ENCODE results near the gene PTEN.
"Not testable (repeated sequence)": the region's sequence is repeated elsewhere in the genome, so short reads cannot be mapped to it uniquely, and the experiment has no call there.

Gene PTEN

GRCh38 chr10:87845624-87845998, 17.8 kb upstream of the PTEN start:
- no peak for DNase-seq (ENCODE audit: low read depth in 2 of 2)

GRCh38 chr10:87846023-87846422, 17.4 kb upstream of the PTEN start:
- no peak for DNase-seq (ENCODE audit: low read depth in 2 of 2)

DNA sequence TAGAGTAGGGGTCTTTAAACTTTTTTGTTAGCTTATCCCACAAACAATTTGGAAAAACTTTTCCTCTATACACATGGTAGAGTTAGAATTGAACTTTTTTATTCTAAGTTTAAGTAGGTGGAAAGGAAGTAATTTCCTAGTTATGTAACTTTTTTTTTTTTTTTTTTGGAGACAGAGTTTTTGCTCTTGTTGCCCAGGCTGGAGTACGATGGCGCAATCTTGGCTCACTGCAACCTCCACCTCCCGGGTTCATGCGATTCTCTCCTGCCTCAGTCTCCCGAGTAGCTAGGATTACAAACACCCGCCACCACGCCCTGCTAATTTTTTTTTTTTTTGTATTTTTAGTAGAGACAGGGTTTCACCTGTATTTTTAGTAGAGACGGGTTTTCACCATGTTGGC, 16.7 kb upstream of the PTEN start:
- DNase-seq (ENCODE audit: low read depth in 2 of 2) = not testable (repeated sequence)

DNA sequence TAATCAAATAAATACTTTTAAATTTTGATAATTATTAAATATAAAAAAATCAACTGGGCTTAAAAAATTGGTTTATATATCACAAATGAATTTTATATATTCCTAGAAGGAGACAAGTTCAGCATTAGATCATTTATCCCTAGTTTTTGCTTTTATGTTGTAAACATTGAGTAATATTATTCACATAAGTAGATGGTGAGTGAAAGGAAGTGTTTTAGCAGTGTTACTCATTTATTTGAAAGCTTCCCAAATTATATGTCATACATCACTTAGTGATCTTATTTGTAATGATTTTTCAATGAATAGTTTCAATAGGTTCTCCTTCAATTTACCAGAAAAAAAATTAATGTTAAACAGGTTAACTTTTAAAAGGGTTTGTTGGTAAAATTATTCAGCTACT, 15.9 kb upstream of the PTEN start:
- no peak for DNase-seq (ENCODE audit: low read depth in 2 of 2)

DNA sequence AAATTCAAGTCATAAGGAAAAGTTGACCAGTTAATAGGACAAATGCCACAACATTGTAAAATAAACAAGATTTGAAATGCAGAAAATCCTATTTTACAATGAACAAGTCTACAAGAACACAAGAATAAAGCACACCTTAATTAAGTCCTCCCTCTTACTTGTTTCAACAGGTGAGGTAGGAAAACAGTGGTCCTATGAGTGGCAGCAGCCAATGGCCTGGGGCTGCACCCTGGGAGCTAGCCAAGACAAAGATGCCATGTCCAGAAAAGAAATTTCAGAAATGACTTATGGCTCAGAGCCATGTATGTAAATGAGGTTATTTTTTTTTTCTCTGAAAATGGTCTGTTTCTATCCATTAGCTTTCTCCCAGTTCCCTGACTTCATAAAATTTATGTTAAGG, 14.4 kb upstream of the PTEN start:
- no peak for DNase-seq (ENCODE audit: low read depth in 2 of 2)

DNA sequence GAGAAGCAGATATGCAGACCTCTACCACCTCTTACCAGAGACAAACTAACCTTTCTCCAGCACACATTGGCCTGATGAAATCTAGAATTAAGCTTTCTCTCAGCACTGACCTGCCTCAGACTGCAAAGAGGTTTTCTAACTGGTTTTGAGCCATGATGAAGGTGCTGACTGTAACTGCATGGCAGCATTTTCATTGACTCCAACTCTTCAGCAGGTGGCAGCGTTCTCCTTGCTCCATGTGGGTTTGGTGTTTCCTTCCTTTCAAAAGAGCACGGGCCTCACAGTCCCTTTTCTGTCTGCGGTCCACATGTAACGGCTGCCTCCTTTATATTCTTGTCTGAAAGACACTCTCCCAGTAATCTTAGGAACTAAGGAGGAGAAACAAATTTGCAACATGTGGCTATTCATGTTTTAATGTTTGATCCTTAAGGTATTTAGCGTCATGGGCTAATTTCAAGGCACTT, 12.7 kb upstream of the PTEN start:
- no peak for DNase-seq (ENCODE audit: low read depth in 2 of 2)

DNA sequence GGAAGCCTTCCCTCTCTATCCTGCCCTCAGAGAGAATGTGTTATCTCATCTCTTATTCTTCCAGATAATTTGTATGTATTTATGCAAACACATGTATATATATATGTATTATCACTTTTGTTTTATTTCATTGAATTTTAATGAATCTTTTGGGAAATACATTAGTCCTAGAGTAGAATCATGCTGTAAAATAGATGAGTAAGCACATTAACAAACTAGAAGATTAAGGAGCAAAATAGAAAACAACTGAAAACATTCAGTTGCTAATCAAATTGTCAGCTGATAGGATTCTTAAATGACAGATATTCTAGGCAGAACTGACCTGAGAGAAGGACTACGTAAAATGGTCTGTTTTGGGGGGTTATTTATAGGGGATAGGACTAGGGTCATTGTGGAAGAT, 11.3 kb upstream of the PTEN start:
- DNase-seq (ENCODE audit: low read depth in 2 of 2) = no peak

DNA sequence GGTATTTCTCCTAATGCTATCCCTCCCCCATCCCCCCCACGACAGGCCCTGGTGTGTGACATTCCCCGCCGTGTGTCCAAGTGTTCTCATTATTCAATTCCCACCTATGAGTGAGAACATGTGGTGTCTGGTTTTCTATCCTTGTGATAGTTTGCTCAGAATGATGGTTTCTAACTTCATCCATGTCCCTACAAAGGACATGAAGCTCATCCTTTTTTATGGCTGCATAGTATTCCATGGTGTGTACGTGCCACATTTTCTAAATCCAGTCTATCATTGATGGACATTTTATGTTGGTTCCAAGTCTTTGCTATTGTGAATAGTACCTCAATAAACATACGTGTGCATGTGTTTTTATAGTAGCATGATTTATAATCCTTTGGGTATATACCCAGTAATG, 8.2 kb upstream of the PTEN start:
- DNase-seq (ENCODE audit: low read depth in 2 of 2) = not testable (repeated sequence)

GRCh38 chr10:87855665-87856064, 7.8 kb upstream of the PTEN start:
- not testable (repeated sequence) for DNase-seq (ENCODE audit: low read depth in 2 of 2)

- no peak for DNase-seq (ENCODE audit: low read depth in 2 of 2)
Measured at GRCh38 chr10:87860156-87860795, 3.1 kb upstream of the PTEN start.

DNA sequence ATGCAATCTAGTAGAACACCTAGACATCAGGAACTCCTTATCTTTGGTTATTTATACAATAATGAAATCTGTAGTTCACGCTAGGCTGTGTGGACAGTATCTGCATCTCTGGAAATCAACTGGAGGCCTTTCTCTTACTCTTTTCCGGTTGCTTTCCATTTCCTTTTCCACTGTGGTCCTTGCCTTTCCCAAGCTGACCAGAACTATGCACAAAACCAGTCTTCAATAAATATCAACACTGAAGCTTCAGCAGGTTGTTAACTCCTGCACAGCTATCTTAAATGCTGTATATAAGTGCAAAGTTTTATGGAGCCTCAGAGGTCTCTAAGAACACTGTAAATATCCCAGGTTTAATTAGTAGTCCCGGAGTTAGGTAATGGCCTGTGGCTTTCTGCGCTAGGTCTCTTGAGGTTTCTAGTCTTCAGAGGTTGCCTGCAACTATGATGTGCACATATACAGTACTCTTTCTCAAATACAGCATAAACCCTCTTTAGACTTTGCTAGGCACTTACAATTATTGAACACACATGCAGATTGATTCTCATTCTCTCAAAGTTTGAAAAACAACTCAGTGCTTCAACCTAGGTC, 2.5 kb upstream of the PTEN start:
- DNase-seq (ENCODE audit: low read depth in 2 of 2) = no peak

- DNase-seq (ENCODE audit: low read depth in 2 of 2) = no peak
Measured at GRCh38 chr10:87861566-87861952, 1.9 kb upstream of the PTEN start.

DNA sequence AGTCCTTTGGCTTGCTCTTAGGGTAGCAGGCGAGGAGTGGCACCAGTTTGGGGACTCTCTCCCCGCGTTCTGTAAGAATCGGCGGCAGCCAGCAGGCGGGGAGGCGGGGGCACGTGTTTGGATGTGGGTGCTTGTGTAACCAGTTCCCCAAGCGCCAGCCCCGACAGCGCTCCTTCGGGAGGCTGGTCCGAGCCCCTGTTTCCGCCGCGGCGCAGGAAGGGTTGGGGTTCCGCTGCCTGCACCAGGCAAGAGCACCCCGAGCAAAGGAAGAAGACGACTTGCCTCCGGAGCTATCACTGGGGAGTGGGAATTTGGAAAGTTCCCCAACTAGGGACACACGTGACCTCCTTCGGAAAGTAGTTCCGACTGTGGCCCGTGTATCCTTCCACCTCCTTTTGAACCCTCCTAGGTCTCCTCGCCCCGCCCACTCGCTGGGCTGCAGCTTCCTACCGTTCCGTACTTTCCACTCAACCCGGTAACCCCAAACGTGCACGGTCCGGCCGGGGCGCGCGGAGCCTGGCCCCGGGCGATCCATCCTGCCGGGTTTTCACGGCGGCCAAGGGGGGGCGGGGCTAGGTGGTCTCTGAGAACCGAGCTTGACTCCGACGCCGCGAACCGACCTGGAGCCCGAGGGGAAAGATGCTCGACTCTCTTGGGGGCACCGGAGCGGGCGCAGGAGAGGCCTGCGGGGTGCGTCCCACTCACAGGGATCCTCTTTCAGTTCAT, 1.3 kb upstream of the PTEN start:
- DNase-seq (ENCODE audit: low read depth in 2 of 2) = peak; percentile 84 to 88

DNA sequence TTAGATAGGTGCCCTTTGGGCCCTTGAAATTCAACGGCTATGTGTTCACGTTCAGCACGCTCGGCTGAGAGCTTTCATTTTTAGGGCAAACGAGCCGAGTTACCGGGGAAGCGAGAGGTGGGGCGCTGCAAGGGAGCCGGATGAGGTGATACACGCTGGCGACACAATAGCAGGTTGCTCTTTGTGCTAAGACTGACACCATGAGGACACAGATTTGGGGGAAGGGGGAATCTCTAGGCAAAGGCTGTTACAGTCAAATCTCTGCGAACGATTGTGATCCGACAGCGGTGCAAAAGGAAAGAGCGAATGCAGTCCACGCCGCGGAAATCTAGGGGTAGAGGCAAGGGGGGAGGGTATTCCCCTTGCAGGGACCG, 759 bp upstream of the PTEN start:
- DNase-seq (ENCODE audit: low read depth in 2 of 2) = no peak

GRCh38 chr10:87863951-87864495, 598 bp downstream of the PTEN start:
- not testable (repeated sequence) for DNase-seq (ENCODE audit: low read depth in 2 of 2)

DNA sequence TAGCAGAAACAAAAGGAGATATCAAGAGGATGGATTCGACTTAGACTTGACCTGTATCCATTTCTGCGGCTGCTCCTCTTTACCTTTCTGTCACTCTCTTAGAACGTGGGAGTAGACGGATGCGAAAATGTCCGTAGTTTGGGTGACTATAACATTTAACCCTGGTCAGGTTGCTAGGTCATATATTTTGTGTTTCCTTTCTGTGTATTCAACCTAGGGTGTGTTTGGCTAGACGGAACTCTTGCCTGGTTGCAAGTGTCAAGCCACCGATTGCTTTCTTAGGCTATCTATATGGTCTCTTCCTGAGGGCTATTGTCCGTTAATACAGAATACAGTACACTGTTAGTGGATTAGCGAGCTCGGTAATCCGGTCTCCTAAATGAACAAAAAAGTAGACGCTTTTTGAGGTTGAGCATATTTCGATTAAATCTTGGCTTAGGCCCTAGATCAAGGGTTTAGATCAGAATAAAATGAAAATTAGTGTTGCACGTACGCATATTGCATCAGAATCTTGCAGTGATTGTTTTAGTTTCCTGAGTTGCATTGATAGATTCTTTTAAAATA, 1.2 kb downstream of the PTEN start:
- no peak for DNase-seq (ENCODE audit: low read depth in 2 of 2)

GRCh38 chr10:87865241-87865881, 1.9 kb downstream of the PTEN start:
- no peak for DNase-seq (ENCODE audit: low read depth in 2 of 2)

DNA sequence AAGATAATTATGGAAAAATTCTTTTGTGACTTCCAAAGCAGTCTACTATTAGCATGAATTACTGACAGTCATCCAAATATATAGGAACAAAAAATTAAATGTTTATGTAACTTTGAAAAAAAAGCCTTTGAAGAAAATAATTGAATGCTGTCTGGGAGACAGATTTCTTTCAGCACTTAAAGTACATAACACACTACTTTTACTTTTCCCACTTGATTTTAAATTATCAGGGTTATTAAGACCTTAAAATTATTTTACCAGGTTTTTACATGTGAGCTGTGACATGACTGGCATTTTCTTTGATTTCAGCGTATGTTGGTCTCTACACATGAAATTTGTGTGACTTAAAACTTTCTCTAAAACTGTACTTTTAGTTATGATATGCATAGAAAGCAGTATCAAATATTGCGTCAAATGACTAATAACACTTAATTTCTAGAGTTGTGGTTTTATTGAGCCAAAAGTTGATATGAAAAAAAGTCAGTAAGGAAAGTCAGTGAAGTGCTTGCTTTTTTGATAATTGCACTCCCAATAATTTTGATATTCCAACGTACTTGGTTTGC, 3.1 kb downstream of the PTEN start:
- no peak for DNase-seq (ENCODE audit: low read depth in 2 of 2)

- DNase-seq (ENCODE audit: low read depth in 2 of 2) = no peak
Measured at GRCh38 chr10:87867453-87867852, 4.0 kb downstream of the PTEN start.

GRCh38 chr10:87868277-87868676, 4.9 kb downstream of the PTEN start:
- DNase-seq (ENCODE audit: low read depth in 2 of 2) = no peak

DNA sequence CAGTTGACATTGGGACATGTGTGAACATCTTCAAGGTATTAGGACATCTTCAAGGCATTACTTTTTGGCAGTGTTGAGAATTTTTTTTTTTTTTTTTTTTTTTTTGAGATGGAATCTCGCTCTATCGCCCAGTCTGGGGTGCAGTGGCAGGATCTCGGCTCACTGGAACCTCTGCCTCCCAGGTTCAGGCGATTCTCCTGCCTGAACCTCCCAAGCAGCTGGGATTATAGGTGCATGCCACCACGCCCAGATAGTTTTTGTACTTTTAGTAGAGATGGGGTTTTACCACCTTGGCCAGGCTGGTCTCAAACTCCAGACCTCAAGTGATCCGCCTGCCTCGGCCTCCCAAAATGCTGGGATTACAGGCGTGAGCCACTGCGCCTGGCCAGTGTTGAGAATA, 5.7 kb downstream of the PTEN start:
- not testable (repeated sequence) for DNase-seq (ENCODE audit: low read depth in 2 of 2)
